HepG2 (cell line): ENCODE results near the gene HELZ2. TPM values are rescaled to one million over a fixed set of nuclear protein-coding genes. Genes with fewer than 3 reads are reported as not detected.

Experiments used
- LRRFIP1 ChIP-seq: sonication (generic); formaldehyde crosslinking; conservative IDR thresholded peaks from 2 replicates; pipeline ENCODE4 v1.4.0; 2020; ENCODE audit warnings: missing genetic modification reagents
- NFIB ChIP-seq: sonication (generic); formaldehyde crosslinking; IDR thresholded peaks from 2 replicates; pipeline ENCODE4 v1.9.0; 2021; ENCODE audit warnings: missing genetic modification reagents, mild to moderate bottlenecking, borderline replicate concordance
- REPIN1 ChIP-seq: sonication (generic); formaldehyde crosslinking; IDR thresholded peaks from 2 replicates; pipeline ENCODE4 v1.8.0; 2022; ENCODE audit warnings: missing genetic modification reagents, low read depth, mild to moderate bottlenecking, borderline replicate concordance
- TRIM24 ChIP-seq: sonication (generic); formaldehyde crosslinking; IDR thresholded peaks from 2 replicates; pipeline ENCODE4 v1.8.0; 2022; ENCODE audit warnings: mild to moderate bottlenecking, missing genetic modification reagents
- XRCC5 ChIP-seq: fragments of 200-400 bp; formaldehyde crosslinking; optimal IDR thresholded peaks from 2 replicates; pipeline ENCODE3; 2017; ENCODE audit warnings: mild to moderate bottlenecking, low read length
- ZNF563 ChIP-seq: sonication (generic); formaldehyde crosslinking; IDR thresholded peaks from 2 replicates; pipeline ENCODE4 v1.8.0; 2022; ENCODE audit warnings: mild to moderate bottlenecking, moderate library complexity, missing genetic modification reagents
- polyA plus RNA-seq, 8 experiments: library from polyadenylated mRNA; depleted of rRNA in 3 of 8; stranded (reverse) in 7 of 8; unstranded in 1 of 8; fragments of >200 nt; fragmentation: Illumina TruSeq in 4 of 8; extraction: Trizol in 4 of 8; gene quantifications; 2 replicates each; pipeline versions ENCODE4 v1.2.1 to v1.2.3, GENCODE V29; 2011 to 2016; ENCODE audit warnings: low read depth in 4 of 8, missing spikeins in 1 of 8, mixed read lengths in 1 of 8; ENCODE audit not compliant: insufficient read depth in 1 of 8
- total RNA-seq, 5 experiments: library from RNA; depleted of rRNA; stranded (reverse); fragments of >200 nt; fragmentation: Illumina TruSeq; extraction: Trizol; gene quantifications; 2 replicates each; pipeline ENCODE4 v1.2.3, GENCODE V29; 2016; ENCODE audit warnings: low read depth in 1 of 5
- TF ChIP-seq, protein P1 (sequence below): sonication (generic); formaldehyde crosslinking; IDR thresholded peaks from 2 replicates; pipeline ENCODE4 v1.4.0; 2020; ENCODE audit warnings: mild to moderate bottlenecking, missing genetic modification reagents

Gene HELZ2
- total and polyA plus RNA-seq, 2 of the 13 experiments (the other 11 are each of a cell fraction or from before 2014, with no cell fraction given) = 9.6 to 10.1 TPM

DNA sequence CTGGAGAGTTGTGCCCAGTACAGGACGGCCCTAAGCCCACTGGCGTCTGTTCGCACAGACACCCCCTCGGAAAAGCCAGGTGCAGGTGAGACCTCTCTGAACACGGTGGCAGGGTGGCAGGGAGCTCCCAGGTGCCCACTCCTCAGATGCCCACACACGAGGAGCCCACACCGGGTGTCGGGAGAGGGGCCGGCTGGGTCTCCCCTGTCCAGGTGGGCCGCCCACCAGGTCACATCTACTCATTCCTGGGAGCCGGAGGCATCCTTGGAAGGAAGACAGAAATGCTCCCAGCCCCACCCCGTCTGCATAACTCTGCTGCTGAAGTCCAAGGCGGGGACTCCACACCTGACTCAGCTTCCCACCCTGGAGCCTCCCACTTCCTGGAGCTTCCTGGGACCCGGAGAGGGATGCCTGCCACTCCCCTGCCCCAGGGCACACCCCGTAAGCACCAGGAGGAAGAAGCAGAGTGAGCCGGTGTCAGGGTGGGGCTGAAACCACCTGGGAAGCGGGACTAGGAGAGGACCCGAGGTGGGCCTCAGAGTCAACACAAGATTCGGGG is 29.0 kb downstream of the HELZ2 start (continued):
- TF ChIP-seq, protein P1, sequence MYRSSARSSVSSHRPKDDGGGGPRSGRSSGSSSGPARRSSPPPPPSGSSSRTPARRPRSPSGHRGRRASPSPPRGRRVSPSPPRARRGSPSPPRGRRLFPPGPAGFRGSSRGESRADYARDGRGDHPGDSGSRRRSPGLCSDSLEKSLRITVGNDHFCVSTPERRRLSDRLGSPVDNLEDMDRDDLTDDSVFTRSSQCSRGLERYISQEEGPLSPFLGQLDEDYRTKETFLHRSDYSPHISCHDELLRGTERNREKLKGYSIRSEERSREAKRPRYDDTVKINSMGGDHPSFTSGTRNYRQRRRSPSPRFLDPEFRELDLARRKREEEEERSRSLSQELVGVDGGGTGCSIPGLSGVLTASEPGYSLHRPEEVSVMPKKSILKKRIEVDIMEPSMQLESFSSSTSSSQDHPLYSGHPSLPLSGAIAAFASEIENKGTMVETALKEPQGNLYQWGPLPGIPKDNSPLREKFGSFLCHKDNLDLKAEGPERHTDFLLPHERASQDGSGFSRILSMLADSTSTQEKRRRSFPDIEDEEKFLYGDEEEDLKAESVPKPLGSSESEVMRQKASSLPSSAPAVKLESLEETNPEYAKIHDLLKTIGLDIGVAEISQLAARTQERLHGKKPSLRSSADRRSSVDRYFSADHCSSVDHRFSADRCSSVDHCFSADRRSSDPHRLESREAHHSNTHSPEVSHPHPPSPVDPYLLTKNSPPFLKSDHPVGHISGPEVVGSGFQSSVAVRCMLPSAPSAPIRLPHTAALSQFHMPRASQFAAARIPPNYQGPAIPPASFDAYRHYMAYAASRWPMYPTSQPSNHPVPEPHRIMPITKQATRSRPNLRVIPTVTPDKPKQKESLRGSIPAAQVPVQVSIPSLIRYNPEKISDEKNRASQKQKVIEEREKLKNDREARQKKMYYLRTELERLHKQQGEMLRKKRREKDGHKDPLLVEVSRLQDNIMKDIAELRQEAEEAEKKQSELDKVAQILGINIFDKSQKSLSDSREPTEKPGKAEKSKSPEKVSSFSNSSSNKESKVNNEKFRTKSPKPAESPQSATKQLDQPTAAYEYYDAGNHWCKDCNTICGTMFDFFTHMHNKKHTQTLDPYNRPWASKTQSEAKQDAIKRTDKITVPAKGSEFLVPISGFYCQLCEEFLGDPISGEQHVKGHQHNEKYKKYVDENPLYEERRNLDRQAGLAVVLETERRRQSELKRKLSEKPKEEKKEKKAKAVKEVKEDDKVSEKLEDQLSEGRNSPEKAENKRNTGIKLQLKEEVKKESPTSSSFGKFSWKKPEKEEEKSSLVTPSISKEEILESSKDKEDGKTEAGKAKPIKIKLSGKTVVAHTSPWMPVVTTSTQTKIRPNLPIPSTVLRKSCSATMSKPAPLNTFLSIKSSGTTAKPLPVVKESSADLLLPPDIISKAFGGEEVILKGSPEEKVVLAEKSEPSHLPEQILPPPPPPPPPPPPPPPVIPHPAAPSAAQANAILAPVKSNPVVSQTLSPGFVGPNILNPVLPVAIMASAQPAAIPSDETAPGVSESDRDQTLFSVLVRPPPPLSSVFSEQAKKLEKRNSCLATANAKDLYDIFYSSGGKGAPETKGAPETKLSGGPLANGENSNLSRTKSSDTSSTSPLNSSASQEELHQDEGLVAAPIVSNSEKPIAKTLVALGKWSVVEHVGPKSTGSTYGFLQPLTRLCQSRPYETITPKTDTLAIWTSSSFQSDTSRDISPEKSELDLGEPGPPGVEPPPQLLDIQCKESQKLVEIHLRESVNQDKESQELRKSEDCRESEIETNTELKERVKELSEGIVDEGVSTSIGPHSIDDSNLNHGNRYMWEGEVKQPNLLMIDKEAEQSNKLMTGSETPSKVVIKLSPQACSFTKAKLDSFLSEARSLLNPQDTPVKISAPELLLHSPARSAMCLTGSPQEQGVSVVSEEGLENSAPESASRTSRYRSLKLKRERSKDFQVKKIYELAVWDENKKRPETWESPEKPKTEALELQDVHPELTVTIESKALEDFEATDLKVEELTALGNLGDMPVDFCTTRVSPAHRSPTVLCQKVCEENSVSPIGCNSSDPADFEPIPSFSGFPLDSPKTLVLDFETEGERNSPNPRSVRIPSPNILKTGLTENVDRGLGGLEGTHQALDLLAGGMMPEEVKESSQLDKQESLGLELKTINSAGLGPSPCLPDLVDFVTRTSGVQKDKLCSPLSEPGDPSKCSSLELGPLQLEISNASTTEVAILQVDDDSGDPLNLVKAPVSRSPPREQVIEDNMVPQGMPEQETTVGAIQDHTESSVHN (CRISPR knock-in tag) = no peak
- TF ChIP-seq REPIN1 (CRISPR knock-in tag) = no peak
- no peak for TF ChIP-seq XRCC5
- TF ChIP-seq NFIB (CRISPR knock-in tag) = 0 out of 2 replicates have a peak, but pooled peaks have one; percentile 19
- no peak for TF ChIP-seq LRRFIP1 (CRISPR knock-in tag)
- TF ChIP-seq ZNF563 (CRISPR knock-in tag) = 0 out of 2 replicates have a peak, but pooled peaks have one; percentile 19
- TF ChIP-seq TRIM24 (CRISPR knock-in tag) = 0 out of 2 replicates have a peak, but pooled peaks have one; percentile 28
